Midbrain (tissue), 1 donor: Measurements from ENCODE around the gene OR2M5.

ENCODE experiments used
- DNase-seq: peaks from one replicate; lab custom pipeline; 2025; lab: John Stamatoyannopoulos, UW

Gene OR2M5, protein sequence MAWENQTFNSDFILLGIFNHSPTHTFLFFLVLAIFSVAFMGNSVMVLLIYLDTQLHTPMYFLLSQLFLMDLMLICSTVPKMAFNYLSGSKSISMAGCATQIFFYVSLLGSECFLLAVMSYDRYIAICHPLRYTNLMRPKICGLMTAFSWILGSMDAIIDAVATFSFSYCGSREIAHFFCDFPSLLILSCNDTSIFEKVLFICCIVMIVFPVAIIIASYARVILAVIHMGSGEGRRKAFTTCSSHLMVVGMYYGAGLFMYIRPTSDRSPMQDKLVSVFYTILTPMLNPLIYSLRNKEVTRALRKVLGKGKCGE

DNA sequence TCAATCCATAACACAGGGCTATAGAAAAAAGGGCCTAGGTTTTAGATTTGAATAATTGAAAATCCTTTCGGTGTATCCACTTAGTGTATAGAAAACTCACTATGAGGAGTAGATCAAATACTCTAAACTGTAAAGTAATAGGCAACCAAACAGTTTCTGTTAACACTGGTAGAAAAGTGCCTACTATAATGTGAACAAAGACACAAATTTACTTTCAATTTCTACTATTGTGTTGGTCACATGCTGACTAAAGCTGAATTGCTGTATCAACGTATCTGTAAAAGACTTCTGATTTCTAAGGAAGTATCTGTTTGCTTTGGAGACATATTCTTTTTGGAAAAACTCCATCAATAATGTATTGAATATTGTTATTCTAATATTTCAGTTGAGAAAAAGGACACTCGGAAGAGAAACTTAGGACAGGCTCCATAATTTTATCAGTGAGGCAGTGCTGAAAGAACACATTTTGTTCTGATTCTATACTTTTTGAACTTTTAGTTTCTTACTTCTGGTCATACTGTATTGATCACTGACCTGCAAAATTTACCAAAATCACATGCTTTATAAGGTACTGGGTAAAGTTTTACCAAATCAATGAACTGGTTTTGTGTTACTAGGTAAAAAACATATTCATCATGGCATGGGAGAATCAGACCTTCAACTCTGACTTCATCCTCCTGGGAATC, at the start of gene OR2M5:
Gene OR2M5, plus strand, starts transcription at position 636 of the 686 bp plus-strand sequence. Its CDS starts 0 bp downstream, at position 636.
- no peak for DNase-seq

DNA sequence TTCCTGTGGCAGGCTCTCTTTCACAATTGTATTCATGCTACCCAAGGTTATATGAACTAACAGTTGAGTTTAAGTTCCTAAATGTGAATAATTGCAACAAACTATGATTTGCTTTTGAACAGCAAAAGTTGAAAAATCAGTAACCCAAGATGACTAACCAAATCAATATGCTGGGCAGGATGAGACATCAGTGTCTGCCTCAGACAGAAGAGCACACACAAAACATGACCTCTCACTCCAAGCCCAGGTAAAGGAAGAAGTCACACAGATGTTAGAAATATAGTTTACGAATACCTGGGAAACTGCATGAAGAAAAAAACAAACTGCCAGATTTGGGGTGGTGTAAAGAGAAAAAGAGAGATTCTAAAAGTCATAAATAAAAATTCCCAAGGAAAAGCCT, 46.4 kb upstream of the OR2M5 start:
- no peak for DNase-seq

DNA sequence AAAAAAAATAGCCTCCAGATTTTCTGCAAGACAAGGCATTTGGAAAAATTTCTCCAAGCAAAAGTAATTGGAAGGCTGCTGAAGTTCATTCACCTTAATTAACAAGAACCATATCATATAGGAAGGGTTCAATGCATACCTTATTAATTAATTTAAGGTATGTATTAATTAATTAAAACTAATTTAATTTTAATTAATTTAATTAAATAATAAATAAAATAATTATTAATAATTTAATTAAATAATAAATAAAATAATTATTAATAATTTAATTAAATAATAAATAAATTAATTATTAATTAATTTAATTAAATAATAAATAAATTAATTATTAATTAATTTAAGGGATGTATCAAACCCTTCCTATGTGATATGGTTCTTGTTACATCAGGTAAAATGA, 42.1 kb upstream of the OR2M5 start:
- DNase-seq = no peak

DNA sequence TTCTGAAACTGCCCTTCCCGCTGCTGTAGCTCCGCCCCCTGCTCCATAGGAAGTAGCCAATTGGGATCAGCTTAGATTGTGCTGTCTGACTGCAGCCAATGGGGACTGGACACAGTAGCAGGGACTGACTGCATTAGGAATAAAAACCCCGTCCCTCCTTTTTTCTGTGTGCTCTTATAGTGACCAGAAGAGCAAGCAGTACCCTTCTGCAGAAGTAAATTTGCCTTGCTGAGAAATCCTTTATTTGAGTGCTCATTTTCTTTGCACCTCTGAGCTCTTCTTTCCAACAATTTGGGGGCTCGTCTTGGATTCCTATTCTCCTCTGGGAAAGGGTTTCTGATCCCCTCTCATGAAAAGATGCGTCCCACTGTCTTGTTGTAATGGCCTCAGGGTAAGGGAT, 33.8 kb upstream of the OR2M5 start:
- no peak for DNase-seq

DNA sequence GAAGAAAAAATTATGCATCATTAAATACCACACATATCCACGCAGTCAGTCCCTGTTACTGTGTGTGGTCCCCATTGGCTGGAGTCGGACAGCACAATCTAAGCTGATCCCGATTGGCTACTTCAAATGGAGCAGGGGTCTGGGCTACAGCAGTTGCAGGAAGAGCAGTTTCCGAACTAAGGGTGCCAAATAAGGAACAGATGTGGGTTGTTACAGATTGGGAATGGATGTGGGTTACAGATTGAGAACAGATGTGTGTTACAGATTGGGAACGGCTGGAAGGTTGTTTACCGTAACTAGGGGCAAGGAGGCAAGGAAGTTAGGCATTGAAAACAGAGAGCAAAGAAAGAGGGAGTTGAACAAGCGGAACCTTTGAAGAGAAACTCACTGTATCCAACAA, 30.1 kb upstream of the OR2M5 start:
- no peak for DNase-seq

DNA sequence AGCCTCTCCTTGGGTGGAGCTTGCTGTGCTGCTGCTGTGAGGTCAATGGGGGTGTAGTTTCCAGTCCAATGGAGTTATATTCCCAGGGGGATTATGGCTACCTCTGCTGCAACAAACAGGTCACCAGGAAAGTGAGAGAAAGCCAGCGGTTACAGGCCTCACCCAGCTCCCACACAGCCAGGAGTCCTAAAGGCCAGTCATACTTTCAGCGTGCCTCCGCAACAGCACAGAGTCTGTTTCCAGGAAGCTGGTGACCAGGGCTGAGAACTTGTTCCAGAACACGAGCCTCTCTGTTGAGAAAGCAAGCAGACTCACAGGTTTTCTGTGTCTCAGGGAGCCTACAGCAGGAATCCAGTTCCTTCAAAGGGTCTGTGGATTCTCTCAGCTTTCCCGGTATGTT, 17.3 kb upstream of the OR2M5 start:
- DNase-seq = no peak

DNA sequence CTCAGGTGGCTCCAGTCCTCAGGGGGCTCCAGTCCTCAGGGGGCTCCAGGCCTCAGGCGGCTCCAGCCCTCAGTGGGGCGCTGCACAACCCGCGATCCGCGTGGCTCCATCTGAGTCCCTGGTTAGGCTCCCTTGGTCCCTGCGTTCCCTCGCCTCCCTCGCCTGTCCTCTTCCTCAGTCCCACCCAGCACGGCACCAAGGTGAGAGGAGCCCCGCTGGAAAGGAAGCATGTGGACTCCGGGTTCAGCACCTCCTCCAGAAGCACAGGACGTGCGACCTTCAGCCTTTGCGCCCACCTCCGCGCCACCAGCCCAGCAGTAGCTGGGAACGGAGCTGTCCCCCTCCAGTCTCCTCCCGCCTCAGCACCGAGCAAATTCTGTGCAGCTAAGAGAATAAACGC, 8.1 kb upstream of the OR2M5 start:
- no peak for DNase-seq

DNA sequence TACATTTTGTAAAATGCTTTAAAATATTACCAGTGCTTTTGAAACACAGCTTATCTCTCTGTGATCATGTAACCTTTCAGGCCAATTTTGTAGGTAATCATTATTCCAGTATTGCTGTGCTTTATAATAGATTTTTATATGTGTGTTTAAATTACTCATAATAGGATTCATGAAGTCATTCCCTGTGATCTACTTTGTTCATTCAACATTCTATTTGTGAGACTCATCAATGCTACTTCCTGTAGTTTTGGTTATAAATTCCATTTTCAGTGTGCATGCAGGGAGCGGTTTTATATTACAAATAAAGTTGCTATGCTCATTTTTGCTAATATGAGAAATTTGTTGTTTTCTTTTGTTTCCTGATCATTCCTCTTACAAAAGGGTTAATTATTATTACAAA, 4.1 kb upstream of the OR2M5 start:
- DNase-seq = no peak

DNA sequence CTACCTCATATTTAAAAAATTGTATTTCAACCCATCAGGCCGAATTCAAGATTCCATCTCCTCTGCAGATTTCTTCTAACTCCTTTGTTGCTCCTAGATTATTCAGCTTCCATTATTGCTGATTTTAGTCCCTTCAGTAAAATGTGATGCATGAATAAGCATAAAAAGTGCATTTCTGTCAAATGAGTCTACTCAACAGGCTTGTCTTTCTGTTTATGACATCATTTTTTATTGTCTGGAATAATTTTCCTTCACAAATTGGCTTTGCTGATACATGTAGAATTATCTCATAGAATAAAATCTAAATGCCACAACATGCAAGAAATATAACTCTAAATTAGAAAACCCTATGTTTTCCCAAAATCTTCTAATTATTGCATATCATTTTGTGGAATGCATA, 1.6 kb upstream of the OR2M5 start:
- no peak for DNase-seq

DNA sequence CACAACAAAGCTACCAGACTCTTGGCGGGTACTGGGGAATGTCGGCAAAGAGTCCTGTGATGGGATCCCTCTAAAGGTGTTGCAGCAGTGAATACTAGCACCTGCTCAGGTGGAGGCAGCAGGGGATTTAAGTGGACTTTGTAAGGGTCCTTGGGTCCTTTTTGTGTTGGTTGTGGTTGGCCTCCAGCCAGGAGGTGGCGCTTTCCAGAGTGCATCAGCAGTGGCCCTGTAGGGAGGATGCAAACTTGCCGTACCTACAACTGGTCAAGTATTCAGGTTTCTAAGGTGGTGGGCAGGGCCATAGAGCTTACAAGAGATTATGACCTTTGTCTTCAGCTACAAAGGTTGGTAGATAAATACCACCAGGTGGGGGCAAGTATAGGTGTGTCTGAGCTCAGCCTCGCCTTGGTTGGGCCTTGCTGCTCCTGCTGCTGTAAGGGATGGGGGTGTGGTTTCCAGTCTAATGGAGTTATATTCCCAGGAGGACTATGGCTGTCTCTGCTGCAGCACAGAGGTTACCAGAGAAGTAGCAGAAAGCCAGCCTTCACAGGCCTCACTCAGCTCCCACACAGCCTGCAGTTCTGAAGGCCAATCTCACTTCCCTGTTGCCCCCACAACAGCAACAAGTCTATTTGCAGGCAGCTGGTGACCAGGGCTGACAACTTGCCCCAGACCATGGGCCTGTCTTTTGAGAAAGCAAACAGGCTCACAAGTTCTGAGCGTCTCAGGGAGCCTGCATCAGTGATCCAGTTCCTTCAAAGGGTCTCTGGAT, 7.3 kb downstream of the OR2M5 start:
- DNase-seq = no peak

DNA sequence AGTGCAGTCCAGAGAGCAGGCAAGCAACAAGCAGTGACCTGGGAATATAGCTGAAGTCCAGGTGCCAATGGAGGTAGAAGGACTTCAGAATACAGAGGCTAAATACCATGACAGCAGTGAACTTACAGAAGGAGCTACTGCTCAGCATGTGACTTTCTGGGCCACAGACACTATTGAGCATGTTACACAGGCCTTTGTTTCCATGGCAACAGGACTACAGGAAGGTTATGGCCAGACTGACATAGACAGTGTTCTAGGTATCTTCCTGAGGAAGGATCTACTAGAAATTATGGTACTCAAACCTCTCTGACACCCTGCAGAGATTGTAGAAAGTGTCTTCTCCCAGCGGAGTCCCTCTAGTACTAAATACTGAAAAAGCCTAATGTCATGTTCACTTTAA, 11.0 kb downstream of the OR2M5 start:
- no peak for DNase-seq

DNA sequence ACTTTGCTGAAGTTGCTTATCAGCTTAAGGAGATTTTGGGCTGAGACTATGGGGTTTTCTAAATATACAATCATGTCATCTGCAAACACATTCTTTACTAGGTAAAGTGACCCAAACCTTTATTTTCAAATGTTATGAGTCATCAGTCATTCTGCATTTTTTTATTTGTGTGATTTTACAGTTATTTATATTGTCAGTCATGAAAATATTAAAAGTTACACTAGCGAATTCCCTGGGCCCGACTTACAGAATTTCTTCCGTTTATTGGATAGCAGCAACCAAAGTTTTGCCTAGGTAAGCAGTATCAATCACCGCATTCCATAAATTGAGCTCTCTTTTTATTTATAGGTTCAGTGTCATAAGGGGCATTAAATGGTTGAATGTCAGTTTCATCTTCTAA, 13.8 kb downstream of the OR2M5 start:
- DNase-seq = no peak

DNA sequence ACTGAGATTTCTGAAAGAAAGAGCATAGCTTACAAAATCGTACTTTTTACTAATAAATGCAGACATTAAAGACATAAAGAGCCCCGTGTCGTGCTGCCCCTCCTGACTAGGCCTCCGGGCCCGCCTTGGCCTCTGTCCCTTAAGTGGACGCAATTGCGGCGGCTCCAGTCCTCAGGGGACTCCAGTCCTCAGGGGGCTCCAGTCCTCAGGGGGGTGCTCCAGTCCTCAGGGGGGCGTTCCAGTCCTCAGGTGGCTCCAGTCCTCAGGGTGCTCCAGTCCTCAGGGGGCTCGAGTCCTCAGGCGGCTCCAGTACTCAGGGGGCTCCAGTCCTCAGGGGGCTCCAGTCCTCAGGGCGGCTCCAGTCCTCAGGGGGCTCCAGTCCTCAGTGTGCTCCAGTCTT, 19.1 kb downstream of the OR2M5 start:
- DNase-seq = no peak

DNA sequence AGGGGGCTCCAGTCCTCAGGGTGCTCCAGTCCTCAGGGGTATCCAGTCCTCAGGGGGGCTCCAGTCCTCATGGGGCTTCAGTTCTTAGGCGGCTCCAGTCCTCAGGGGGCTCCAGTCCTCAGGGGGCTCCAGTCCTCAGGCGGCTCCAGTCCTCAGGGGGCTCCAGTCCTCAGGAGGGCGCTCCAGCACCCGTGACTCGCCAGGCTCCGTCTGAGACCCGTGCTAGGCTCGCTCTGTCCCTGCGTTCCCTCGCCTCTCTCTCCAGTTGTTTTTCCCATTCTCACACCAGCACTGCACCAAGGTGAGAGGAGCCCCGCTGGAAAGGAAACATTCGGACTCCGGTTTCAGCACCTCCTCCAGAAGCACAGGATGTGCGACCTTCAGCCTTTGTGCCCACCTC, 20.2 kb downstream of the OR2M5 start:
- no peak for DNase-seq

DNA sequence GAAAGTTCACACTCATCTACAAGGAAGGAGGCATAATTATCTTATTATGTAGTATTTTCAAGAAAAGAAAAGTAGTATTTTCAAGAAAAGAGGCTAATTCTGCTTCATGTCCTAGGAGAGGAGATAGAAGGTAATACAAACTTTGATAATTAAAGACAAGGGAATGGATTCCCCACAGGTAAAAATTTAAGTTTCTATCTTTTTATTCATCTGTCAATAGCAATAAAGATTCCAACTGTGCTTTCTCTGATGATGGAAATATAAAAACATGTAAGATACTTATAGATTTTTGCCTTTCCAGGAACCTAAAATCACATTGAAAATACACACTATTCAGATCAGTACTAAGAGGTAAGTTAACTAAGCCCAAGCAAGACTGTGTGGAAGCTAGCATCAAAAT, 29.6 kb downstream of the OR2M5 start, which contains the start of gene OR2M2:
Gene OR2M2, plus strand, starts transcription at position 301 of the 400 bp plus-strand sequence. CDS start 5,165 bp downstream, outside the sequence.
- no peak for DNase-seq

DNA sequence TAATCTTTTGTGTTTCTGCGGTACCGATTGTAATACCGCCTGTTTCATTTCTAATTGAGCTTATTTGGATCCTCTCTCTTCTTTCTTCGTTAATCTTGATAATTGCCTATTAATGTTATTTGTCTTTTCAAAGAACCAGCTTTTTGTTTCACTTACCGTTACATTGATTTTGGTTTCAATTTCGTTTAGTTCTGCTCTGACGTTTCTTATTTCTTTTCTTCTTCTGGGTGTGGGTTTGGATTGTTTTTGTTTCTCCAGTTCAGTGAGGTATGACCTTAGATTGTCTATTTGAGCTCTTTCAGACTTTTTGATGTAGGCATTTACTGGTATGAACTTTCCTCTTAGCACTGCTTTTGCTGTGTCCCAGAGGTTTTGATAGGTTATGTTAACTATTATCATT, 39.0 kb downstream of the OR2M5 start:
- no peak for DNase-seq

DNA sequence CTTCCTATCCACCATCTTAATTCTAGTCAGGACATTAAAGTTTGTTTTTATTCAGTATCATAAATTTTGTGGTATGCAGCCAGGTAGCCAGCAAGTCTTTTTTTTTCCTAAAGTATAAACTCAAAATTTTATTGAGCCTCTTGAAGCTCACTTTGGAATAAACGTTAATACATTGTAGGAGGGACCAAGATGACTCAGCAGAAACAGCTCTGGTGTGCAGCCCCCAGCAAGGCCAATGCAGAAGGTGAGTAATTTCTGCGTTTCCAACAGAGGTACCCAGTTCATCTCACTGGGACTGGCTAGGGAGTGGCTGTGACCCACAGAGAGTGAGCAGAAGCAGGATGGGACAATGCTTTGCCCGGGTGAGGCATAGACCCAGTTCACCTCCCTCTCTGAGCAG, 42.4 kb downstream of the OR2M5 start:
- no peak for DNase-seq

DNA sequence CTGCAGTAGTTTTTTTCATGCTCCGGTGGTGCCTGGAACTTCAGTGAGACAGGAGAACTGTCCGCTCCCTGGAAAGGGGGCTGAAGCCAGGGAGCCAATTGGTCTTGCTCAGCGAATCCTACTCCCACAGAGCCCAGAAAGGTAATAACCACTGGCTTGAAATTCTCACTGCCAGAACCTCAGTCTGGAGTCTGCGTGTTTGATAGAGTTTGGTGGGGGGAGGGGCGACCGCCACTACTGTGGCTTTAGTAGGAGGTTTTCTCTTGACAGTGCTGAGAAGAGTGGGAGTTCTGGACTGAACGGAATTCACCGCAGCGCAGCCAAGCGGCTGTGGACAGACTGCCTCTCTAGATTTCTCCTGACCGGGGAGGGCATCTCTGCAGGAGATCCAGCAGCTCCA, 44.1 kb downstream of the OR2M5 start:
- DNase-seq = no peak

DNA sequence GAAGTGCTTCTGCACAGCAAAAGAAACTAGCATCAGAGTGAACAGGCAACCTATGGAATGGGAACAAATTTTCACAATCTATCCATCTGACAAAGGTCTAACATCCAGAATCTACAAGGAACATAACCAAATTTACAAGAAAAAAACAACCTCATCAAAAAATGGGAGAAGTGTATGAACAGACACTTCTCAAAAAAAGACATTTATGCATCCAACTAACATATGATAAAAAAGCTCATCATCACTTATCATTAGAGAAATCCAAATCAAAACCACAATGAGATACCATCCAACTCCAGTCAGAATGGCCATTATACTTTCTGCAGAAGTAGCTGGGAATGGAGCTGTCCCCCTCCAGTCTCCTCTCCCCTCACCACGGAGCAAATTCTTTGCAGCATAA, 49.2 kb downstream of the OR2M5 start:
- no peak for DNase-seq
